Measurements from ENCODE around the gene PIK3AP1.

DNA sequence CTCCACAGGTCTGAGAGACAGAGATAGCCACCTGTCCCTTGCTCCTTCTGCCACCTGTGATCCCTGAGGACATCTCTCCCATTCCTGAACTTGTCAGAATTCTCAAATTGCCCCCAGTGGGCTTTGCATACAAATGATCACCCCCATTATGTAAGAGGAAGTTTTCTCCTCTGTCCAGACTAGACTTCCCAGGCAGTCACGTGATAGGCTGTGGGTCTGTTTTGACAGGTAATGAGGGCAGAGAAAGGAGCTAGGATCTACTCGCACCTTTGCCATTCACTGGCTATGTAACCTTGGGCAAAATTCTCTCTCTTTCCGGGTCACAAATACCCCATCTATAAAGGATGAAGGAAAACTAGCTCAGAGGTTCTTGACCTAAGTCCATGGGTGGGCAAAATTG, 112.1 kb downstream of the PIK3AP1 start:
- TF ChIP-seq POLR2A (IDR thresholded peaks at IDR 0.05; ENCODE audit: low read depth), result no peak
- TF ChIP-seq CTCF (IDR thresholded peaks at IDR 0.05), result no peak
